ENCODE results near the gene HUS1.

GRCh38 chr7:47944536-47945260, 34.7 kb downstream of the HUS1 start:
- TF ChIP-seq CTCF (IDR thresholded peaks at IDR 0.05) (no peak), POLR2A (IDR thresholded peaks at IDR 0.05) (no peak)
